C4-2B (cell line): ENCODE results near the gene SOBP.

Experiments used
- H3K27ac ChIP-seq: fragments of 450-650 bp; 2 replicates; pipeline ENCODE4 v1.5.1; 2017
- ZFX ChIP-seq: fragments of 450-650 bp; IDR thresholded peaks from 2 replicates; pipeline ENCODE4 v1.6.1; 2017
- TF ChIP-seq, protein P1 (sequence below): fragments of 450-650 bp; conservative IDR thresholded peaks from 2 replicates; pipeline ENCODE4 v1.5.1; 2017; ENCODE audit warnings: mild to moderate bottlenecking

The SOBP gene

DNA sequence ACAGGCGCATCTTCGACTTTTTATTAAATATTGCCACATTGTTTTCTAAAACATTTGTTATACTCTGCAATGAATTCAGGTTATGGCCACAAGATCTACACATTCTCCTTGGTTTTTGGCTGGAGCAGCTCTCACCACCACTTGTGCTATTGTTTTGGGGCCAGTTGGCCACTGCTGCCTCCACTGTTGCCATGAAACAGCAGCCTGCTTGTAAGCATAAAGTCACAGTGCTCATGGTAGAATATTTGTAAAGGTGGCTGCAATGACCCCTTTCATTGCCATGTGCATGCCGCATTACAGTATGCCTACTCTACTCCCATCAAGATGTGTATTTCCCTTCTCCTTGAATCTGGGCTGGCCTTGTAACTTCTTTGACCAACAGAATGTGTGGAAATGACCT, 192.8 kb downstream of the SOBP start:
- H3K27ac ChIP-seq, result no peak overlapping the region
- TF ChIP-seq, protein P1, sequence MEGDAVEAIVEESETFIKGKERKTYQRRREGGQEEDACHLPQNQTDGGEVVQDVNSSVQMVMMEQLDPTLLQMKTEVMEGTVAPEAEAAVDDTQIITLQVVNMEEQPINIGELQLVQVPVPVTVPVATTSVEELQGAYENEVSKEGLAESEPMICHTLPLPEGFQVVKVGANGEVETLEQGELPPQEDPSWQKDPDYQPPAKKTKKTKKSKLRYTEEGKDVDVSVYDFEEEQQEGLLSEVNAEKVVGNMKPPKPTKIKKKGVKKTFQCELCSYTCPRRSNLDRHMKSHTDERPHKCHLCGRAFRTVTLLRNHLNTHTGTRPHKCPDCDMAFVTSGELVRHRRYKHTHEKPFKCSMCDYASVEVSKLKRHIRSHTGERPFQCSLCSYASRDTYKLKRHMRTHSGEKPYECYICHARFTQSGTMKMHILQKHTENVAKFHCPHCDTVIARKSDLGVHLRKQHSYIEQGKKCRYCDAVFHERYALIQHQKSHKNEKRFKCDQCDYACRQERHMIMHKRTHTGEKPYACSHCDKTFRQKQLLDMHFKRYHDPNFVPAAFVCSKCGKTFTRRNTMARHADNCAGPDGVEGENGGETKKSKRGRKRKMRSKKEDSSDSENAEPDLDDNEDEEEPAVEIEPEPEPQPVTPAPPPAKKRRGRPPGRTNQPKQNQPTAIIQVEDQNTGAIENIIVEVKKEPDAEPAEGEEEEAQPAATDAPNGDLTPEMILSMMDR, result no peak
- TF ChIP-seq ZFX, result no peak

DNA sequence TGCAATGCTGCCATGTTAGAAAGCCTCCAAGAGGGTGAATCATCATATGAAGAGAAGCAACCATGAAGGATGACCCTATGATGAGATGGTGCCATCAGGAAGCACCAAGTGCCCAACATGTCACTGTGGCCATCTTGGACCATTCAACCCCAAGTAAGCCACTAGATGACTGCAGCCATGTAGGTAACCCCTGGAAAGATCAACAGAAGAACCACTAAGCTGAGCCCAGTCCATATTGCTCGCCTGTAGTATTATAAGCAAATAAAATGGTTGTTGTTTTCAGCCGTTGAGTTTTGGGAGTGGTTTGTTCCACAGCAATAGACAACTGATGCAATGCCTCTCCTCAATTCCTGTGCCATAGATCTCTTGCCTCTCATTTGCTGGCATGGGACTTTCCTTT, 193.3 kb downstream of the SOBP start:
- H3K27ac ChIP-seq, result no peak overlapping the region
- no peak for TF ChIP-seq ZFX
- TF ChIP-seq, protein P1, result no peak

DNA sequence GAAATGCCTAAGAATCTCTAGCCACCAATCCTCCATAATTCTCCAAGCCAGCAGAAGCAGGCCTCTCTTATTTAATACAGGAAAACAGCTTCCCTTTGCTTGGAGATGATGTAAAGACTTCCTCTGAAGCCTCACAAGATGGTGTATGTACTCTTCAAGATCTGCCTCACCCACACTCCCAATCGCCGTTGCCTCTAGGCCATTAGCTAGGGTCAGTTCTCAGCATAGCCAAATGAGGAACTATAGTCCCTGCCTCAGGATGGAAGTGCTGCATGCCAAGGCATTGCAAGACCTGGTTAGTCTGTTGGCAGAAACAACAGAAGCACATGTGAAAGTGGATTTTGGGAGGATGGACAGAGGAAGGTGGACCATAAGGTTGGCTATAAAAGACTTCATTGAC, 195.1 kb downstream of the SOBP start:
- no peak overlapping the region for H3K27ac ChIP-seq
- TF ChIP-seq, protein P1, result no peak
- no peak for TF ChIP-seq ZFX

DNA sequence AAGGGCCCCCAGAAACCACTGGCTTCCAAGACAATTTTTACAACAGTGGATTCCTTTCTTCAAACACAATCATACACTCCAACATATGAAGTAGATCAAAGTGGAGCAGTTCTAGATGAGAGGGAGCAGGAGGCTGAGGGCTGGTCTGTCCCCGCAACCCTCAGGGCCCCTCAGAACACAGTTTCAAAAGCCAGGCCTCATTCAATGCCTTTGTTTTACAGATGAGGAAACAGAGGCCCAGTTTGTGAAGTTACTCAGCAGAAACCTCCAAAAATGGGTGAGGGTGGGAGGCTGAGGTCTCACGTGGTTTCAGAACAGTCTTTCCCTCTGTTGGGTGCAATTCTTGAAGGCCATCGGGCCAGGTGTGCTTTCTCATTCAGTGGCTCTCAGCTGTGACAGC, 199.3 kb downstream of the SOBP start:
- TF ChIP-seq ZFX, result no peak
- TF ChIP-seq, protein P1, result no peak
- H3K27ac ChIP-seq, result no peak overlapping the region

DNA sequence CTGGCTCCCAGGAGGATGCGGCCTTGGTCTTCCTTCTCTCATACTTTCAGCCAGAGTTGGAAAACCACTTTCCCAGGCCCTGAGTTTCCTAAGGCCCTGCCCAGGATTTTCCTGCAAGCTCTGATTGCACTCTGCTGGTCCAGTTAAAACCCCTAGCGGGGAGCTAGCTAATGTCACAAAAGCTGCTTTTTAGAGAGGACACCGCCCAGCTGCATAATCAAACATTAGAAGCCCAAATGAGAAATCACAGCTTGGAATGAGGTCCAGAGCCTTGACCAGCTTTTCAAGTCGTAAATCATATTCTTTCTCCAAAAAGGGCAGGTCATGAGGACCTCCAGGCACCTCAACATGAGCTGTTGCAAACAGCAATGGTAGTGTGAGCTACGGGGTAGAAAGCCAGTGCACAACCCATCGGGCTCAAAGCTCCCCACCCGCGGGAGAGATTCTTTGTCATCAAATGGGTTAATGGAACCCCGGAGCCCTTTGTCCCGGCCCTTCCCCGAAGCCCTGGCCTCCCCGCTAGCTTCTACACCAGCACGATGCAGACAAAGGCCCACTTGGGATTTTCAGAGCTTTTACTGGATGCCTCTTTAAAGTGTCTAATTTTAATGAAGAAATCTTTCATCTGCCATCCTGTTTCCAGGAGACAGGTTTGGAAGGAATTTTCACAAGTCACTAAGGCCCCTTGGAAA, 200.2 kb downstream of the SOBP start:
- TF ChIP-seq, protein P1, result no peak
- no peak for TF ChIP-seq ZFX
- H3K27ac ChIP-seq, result no peak overlapping the region

DNA sequence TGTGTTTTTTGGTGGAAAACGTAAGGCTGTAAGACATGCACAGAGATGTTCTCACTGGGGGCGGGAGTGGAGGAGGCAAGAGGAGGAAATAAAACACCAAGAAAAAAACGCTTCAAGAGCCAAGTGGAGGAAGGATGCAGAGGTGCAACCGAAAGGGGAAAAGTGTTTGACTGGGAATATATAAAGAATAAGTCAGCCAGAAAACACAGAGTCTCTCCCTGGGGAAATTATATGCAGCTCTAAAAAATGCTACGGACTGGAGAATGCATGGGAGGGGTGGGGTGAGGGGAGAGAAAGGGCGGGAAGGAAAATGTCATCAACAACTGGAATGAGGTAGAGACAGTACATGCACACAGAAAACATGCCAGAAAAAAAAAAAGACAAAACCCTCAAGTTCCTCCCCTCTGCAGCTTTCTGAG, 200.7 kb downstream of the SOBP start:
- no peak overlapping the region for H3K27ac ChIP-seq
- no peak for TF ChIP-seq ZFX
- TF ChIP-seq, protein P1, result no peak

DNA sequence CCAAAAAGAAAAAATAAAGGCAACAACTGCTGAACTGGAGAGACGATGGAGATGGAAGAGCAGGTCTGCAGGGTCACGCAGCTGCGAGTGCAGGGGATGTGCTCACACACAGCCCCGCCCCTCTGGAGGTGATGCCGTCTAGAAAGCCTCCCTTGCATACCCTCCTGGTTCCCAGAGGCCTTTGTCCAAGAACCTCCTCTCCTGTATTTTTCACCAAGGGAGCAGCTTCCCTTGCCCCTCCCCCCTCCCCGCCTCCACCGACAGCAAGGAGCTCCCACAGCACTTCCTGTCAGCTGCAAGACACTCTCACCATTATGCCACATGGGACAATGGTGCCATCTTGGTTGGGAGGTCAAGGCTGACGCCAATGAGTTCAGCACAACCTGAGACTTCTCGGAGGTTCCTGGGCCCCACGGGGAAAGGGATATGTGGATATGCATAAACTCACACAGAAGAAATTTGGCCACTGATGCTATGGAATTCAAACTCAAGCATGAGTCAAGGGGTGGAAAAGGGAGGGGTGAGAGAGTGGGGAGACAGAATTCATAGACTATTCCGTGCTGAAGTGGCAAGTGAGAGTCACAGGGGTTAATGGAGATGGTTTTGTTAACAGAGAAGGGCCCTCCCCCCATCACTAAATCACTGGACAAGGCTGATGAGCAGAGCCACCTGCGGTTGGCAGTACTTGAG, 201.3 kb downstream of the SOBP start:
- TF ChIP-seq ZFX, result no peak
- TF ChIP-seq, protein P1, result no peak
- no peak overlapping the region for H3K27ac ChIP-seq
